HG03469 (cell line): ENCODE data around the gene PRRC2A.

Experiments
- ATAC-seq: cut with Tn5 transposase; IDR thresholded peaks from one replicate; pipeline ENCODE4 v1.9.1; 2021; ENCODE audit warnings: mild to moderate bottlenecking, moderate library complexity, moderate number of reproducible peaks; ENCODE audit not compliant: unreplicated experiment

Gene PRRC2A

GRCh38 chr6:31645325-31645724 lies 24.8 kb downstream of the PRRC2A start:
- ATAC-seq, result no peak

GRCh38 chr6:31651602-31652191 lies 31.2 kb downstream of the PRRC2A start:
- peak; percentile 17 for ATAC-seq

GRCh38 chr6:31652925-31653724 lies 32.6 kb downstream of the PRRC2A start:
- ATAC-seq, result peak; percentile 42

GRCh38 chr6:31654574-31655348 lies 34.2 kb downstream of the PRRC2A start:
- ATAC-seq, result no peak

GRCh38 chr6:31655349-31656237 lies 35.1 kb downstream of the PRRC2A start, which contains the start of gene APOM:
TSS of gene APOM (plus strand) at chr6:31655894. CDS start at chr6:31655967, 73 bp downstream.
- ATAC-seq, result no peak

- ATAC-seq, result no peak
Observed at GRCh38 chr6:31657406-31658157, 37.1 kb downstream of the PRRC2A start.

GRCh38 chr6:31658158-31658688 lies 37.7 kb downstream of the PRRC2A start:
- ATAC-seq, result no peak

GRCh38 chr6:31658983-31659648 lies 38.6 kb downstream of the PRRC2A start:
- ATAC-seq, result no peak

GRCh38 chr6:31659649-31660380 lies 39.3 kb downstream of the PRRC2A start:
- no peak for ATAC-seq

- ATAC-seq, result no peak
Observed at GRCh38 chr6:31660381-31661261, 40.1 kb downstream of the PRRC2A start, which contains the start of gene C6orf47. TSS of gene C6orf47 (minus strand) at chr6:31660778. CDS start at chr6:31659947, 831 bp downstream.

- ATAC-seq, result no peak
Observed at GRCh38 chr6:31661262-31662123, 41.0 kb downstream of the PRRC2A start.

GRCh38 chr6:31662124-31662723 lies 41.7 kb downstream of the PRRC2A start:
- no peak for ATAC-seq

- ATAC-seq, result no peak
Observed at GRCh38 chr6:31663126-31663960, 42.8 kb downstream of the PRRC2A start.

GRCh38 chr6:31663961-31664789 lies 43.7 kb downstream of the PRRC2A start:
- no peak for ATAC-seq
